ENCODE data around the gene GBX1. TPM values are rescaled to one million over a fixed set of nuclear protein-coding genes. Genes with fewer than 3 reads are reported as not detected.

Gene GBX1
- polyA plus RNA-seq, 1 donor (not counting 4 experiments of a cell fraction or from before 2014, with no cell fraction given), result not detected

GRCh38 chr7:151204383-151205032 is 37.0 kb upstream of the GBX1 start:
- Histone ChIP-seq H3K4me3 (ENCODE audit: control insufficient read depth in 2 of 3, extremely low read depth in 1 of 3, insufficient read depth in 2 of 3, low read depth in 1 of 3, low read length in 3 of 3) (no peak overlapping the region), H3K36me3 (ENCODE audit: control insufficient read depth in 2 of 2, extremely low read depth in 1 of 2, insufficient read depth in 2 of 2, low read length in 2 of 2) (no peaks in the 10 kb centered on the region), H3K27me3 (ENCODE audit: control insufficient read depth, extremely low read depth, insufficient read depth, low read length) (peaks cover 46% of the 10 kb centered on the region), H3K27ac (ENCODE audit: control insufficient read depth, insufficient read depth, low read length) (no peak overlapping the region), H3K79me2 (ENCODE audit: control insufficient read depth, insufficient read depth, low read length) (no peaks in the 10 kb centered on the region), H3K4me2 (ENCODE audit: control insufficient read depth, extremely low read depth, insufficient read depth, low read depth, low read length) (no peak overlapping the region), H3K4me1 (ENCODE audit: control insufficient read depth, extremely low read depth, insufficient read depth, low read length) (no peaks in the 10 kb centered on the region), H4K20me1 (ENCODE audit: control insufficient read depth, extremely low read depth, insufficient read depth, low read length) (no peaks in the 10 kb centered on the region), H3K9me3 (ENCODE audit: control insufficient read depth, low read depth, low read length) (no peaks in the 10 kb centered on the region), H3K9ac (ENCODE audit: control insufficient read depth, extremely low read depth, insufficient read depth, low read length) (no peak overlapping the region), H2AFZ (ENCODE audit: control insufficient read depth, low read length) (no peak overlapping the region), H3K9me1 (ENCODE audit: control insufficient read depth, extremely low read depth, insufficient read depth, low read length) (no peaks in the 10 kb centered on the region)
- DNase-seq (ENCODE audit: low read depth, low spot score) (no peak), FAIRE-seq (no peak)
- no peak for TF ChIP-seq EZH2 (IDR thresholded peaks at IDR 0.05; ENCODE audit: low read length)
- no peak for TF ChIP-seq CTCF (optimal IDR thresholded peaks at IDR 0.05 in 1 of 3, IDR thresholded peaks at IDR 0.05 in 1 of 3, conservative IDR thresholded peaks at IDR 0.05 in 1 of 3; ENCODE audit: extremely low read depth in 1 of 3, insufficient read depth in 2 of 3, low read length in 3 of 3)
- dilution Hi-C loops (cut with MboI; ENCODE audit: extremely low pct_ligation_motif_present, low sequenced_read_pairs), result no loop called here

GRCh38 chr7:151202836-151203235 is 35.3 kb upstream of the GBX1 start:
- no peaks in the 10 kb centered on the region for H3K79me2 ChIP-seq (ENCODE audit: control insufficient read depth, insufficient read depth, low read length)
- H3K4me3 ChIP-seq (ENCODE audit: control insufficient read depth in 2 of 3, extremely low read depth in 1 of 3, insufficient read depth in 2 of 3, low read depth in 1 of 3, low read length in 3 of 3), result no peak overlapping the region
- H2AFZ ChIP-seq (ENCODE audit: control insufficient read depth, low read length), result no peak overlapping the region
- H3K4me2 ChIP-seq (ENCODE audit: control insufficient read depth, extremely low read depth, insufficient read depth, low read depth, low read length), result no peak overlapping the region
- H3K9ac ChIP-seq (ENCODE audit: control insufficient read depth, extremely low read depth, insufficient read depth, low read length), result no peak overlapping the region
- H3K9me3 ChIP-seq (ENCODE audit: control insufficient read depth, low read depth, low read length), result no peaks in the 10 kb centered on the region
- no peak for FAIRE-seq
- no peaks in the 10 kb centered on the region for H3K9me1 ChIP-seq (ENCODE audit: control insufficient read depth, extremely low read depth, insufficient read depth, low read length)
- H3K4me1 ChIP-seq (ENCODE audit: control insufficient read depth, extremely low read depth, insufficient read depth, low read length), result no peaks in the 10 kb centered on the region
- no peak for TF ChIP-seq CTCF (optimal IDR thresholded peaks at IDR 0.05 in 1 of 3, IDR thresholded peaks at IDR 0.05 in 1 of 3, conservative IDR thresholded peaks at IDR 0.05 in 1 of 3; ENCODE audit: extremely low read depth in 1 of 3, insufficient read depth in 2 of 3, low read length in 3 of 3)
- no peak for TF ChIP-seq EZH2 (IDR thresholded peaks at IDR 0.05; ENCODE audit: low read length)
- dilution Hi-C loops (cut with MboI; ENCODE audit: extremely low pct_ligation_motif_present, low sequenced_read_pairs), result no loop called here
- no peaks in the 10 kb centered on the region for H4K20me1 ChIP-seq (ENCODE audit: control insufficient read depth, extremely low read depth, insufficient read depth, low read length)
- peaks cover 56% of the 10 kb centered on the region for H3K27me3 ChIP-seq (ENCODE audit: control insufficient read depth, extremely low read depth, insufficient read depth, low read length)
- no peak overlapping the region for H3K27ac ChIP-seq (ENCODE audit: control insufficient read depth, insufficient read depth, low read length)
- no peak for DNase-seq (ENCODE audit: low read depth, low spot score)
- no peaks in the 10 kb centered on the region for H3K36me3 ChIP-seq (ENCODE audit: control insufficient read depth in 2 of 2, extremely low read depth in 1 of 2, insufficient read depth in 2 of 2, low read length in 2 of 2)
